B cell (primary cell): ENCODE data around the gene ZNF831.

ENCODE experiments used
- CTCF ChIP-seq: fragments of 200-600 bp; IDR thresholded peaks from one replicate; pipeline ENCODE4 v1.8.0; 2022; ENCODE audit warnings: antibody characterized with exemption, mild to moderate bottlenecking
- EZH2 ChIP-seq: IDR thresholded peaks from 2 replicates; pipeline ENCODE4 v1.6.1; 2012; ENCODE audit warnings: borderline replicate concordance, low read depth, mild to moderate bottlenecking, moderate library complexity, low read length; ENCODE audit not compliant: insufficient read depth, poor library complexity, severe bottlenecking

- TF ChIP-seq CTCF (no peak), EZH2 (no peak)
Measured at GRCh38 chr20:59150821-59151251, 12.8 kb upstream of the ZNF831 start.
